ENCODE results near the gene MTNR1A. TPM values are rescaled to one million over a fixed set of nuclear protein-coding genes. Genes with fewer than 3 reads are reported as not detected.
"Not testable (repeated sequence)": the region's sequence is repeated elsewhere in the genome, so short reads cannot be mapped to it uniquely, and the experiment has no call there.

Gene MTNR1A
- total and polyA plus RNA-seq, 9 donors, result not detected

DNA sequence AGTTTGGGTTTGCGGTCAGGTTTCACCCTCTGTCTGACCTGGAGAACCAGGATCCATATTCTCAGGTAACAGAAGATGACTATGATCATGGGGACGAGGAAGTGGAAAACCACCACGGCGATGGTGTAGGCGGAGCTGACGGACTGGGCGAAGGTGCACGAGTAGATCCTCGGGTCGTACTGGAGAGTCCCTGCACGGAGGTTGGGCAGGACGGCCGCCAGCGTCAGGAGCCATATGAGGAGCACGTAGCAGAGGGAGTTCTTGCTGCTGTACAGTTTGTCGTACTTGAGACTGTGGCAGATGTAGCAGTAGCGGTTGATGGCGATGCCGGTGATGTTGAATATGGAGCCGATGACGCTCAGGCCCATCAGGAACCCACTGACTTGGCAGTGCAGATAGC is 21.3 kb downstream of the MTNR1A start:
- Histone ChIP-seq H3K27me3 (no peaks in the 10 kb centered on the region), H3K4me3 (no peak overlapping the region), H3K9me3 (no peaks in the 10 kb centered on the region), H3K4me1 (ENCODE audit: insufficient read depth) (no peaks in the 10 kb centered on the region), H3K27ac (no peak overlapping the region), H3K36me3 (no peaks in the 10 kb centered on the region)
- DNase-seq, result no peak
- intact Hi-C loops (cut with DNase I), result no loop called here
- 94 to 96% (median 95%) methylated on average over 21 of the region's 21 CpGs for WGBS, 3 donors
- no peak for TF ChIP-seq CTCF (IDR thresholded peaks at IDR 0.05)
- no peak for TF ChIP-seq POLR2A (IDR thresholded peaks at IDR 0.05)
- no peak for TF ChIP-seq EP300 (IDR thresholded peaks at IDR 0.05)

GRCh38 chr4:186523927-186524326 is 31.4 kb downstream of the MTNR1A start:
- 93% methylated on average over 4 of the region's 4 CpGs for WGBS, 3 donors

GRCh38 chr4:186516287-186516686 is 39.1 kb downstream of the MTNR1A start:
- H3K4me3 ChIP-seq, result no peak overlapping the region
- 66 to 74% (median 67%) methylated on average over 3 to 4 of the region's 4 CpGs for WGBS, 3 donors
- H3K27me3 ChIP-seq, result no peaks in the 10 kb centered on the region
- no peak overlapping the region for H3K27ac ChIP-seq
- H3K4me1 ChIP-seq (ENCODE audit: insufficient read depth), result no peaks in the 10 kb centered on the region
- TF ChIP-seq POLR2A (IDR thresholded peaks at IDR 0.05), result no peak
- TF ChIP-seq CTCF (IDR thresholded peaks at IDR 0.05), result no peak
- TF ChIP-seq EP300 (IDR thresholded peaks at IDR 0.05), result no peak
- intact Hi-C loops (cut with DNase I), result no loop called here
- H3K9me3 ChIP-seq, result no peaks in the 10 kb centered on the region
- no peaks in the 10 kb centered on the region for H3K36me3 ChIP-seq
- DNase-seq, result no peak

More at GRCh38 chr4:186523927-186524326, 31.4 kb downstream of the MTNR1A start:
- H3K4me1 ChIP-seq (ENCODE audit: insufficient read depth); H3K27ac ChIP-seq; DNase-seq; H3K4me3 ChIP-seq; H3K27me3 ChIP-seq; intact Hi-C loops (cut with DNase I); H3K36me3 ChIP-seq; H3K9me3 ChIP-seq: not testable (repeated sequence)

- no peak for DNase-seq
- WGBS, 3 donors, result 80 to 82% (median 80%) methylated on average over 8 of the region's 8 CpGs
- H3K27me3 ChIP-seq, result no peaks in the 10 kb centered on the region
Measured at GRCh38 chr4:186514271-186514950, 41.0 kb downstream of the MTNR1A start.

GRCh38 chr4:186504771-186505170 is 50.6 kb downstream of the MTNR1A start:
- H3K36me3 ChIP-seq; intact Hi-C loops (cut with DNase I); H3K27me3 ChIP-seq; DNase-seq; H3K4me3 ChIP-seq; H3K4me1 ChIP-seq (ENCODE audit: insufficient read depth); H3K27ac ChIP-seq; H3K9me3 ChIP-seq: not testable (repeated sequence)
- 92 to 95% (median 94%) methylated on average over 8 of the region's 8 CpGs for WGBS, 3 donors

More at GRCh38 chr4:186514271-186514950, 41.0 kb downstream of the MTNR1A start:
- Histone ChIP-seq H3K9me3 (no peaks in the 10 kb centered on the region), H3K36me3 (no peaks in the 10 kb centered on the region), H3K27ac (no peak overlapping the region), H3K4me3 (no peak overlapping the region), H3K4me1 (ENCODE audit: insufficient read depth) (no peaks in the 10 kb centered on the region)
- TF ChIP-seq POLR2A (IDR thresholded peaks at IDR 0.05) (no peak), CTCF (IDR thresholded peaks at IDR 0.05) (no peak)
- intact Hi-C loops (cut with DNase I), result no loop called here

Data from ovary (tissue), 9 donors.